Retinal pigment epithelial cell (primary cell): ENCODE results near the gene SUSD6.
"Not testable (repeated sequence)": the region's sequence is repeated elsewhere in the genome, so short reads cannot be mapped to it uniquely, and the experiment has no call there.

Experiments
- DNase-seq: peaks from one replicate; pipeline ENCODE4 v3.0.0-alpha.2; 2010; ENCODE audit warnings: low read depth
- H3K4me3 ChIP-seq: 2 replicates; pipeline ENCODE4 v1.5.1; 2011; ENCODE audit warnings: mild to moderate bottlenecking, low read length, control low read depth, moderate library complexity
- CTCF ChIP-seq: conservative IDR thresholded peaks from 2 replicates; pipeline ENCODE4 v1.5.1; 2011; ENCODE audit warnings: low read depth, low read length, control low read depth, inconsistent platforms

The SUSD6 gene

GRCh38 chr14:69726761-69727511 is 115.5 kb downstream of the SUSD6 start:
- peak; percentile 94 for TF ChIP-seq CTCF
- peak overlapping the region; percentile 38 for H3K4me3 ChIP-seq

GRCh38 chr14:69727860-69728259 is 116.5 kb downstream of the SUSD6 start:
- no peak for TF ChIP-seq CTCF
- H3K4me3 ChIP-seq: no peak overlapping the region
- DNase-seq: no peak

More at GRCh38 chr14:69726761-69727511, 115.5 kb downstream of the SUSD6 start:
- no peak for DNase-seq

- not testable (repeated sequence) for DNase-seq, H3K4me3 ChIP-seq
These were observed 120.7 kb downstream of the SUSD6 start for GRCh38 chr14:69731919-69732598.

GRCh38 chr14:69736405-69736804 is 125.0 kb downstream of the SUSD6 start:
- DNase-seq, H3K4me3 ChIP-seq: not testable (repeated sequence)

- DNase-seq: no peak
- no peak for TF ChIP-seq CTCF
- H3K4me3 ChIP-seq: no peak overlapping the region
These were observed 129.7 kb downstream of the SUSD6 start for GRCh38 chr14:69741055-69741454.

- DNase-seq: no peak
- no peak for TF ChIP-seq CTCF
- H3K4me3 ChIP-seq: no peak overlapping the region
These were observed 138.6 kb downstream of the SUSD6 start for GRCh38 chr14:69749956-69750355.

GRCh38 chr14:69750495-69750894 is 139.1 kb downstream of the SUSD6 start:
- no peak for TF ChIP-seq CTCF
- no peak overlapping the region for H3K4me3 ChIP-seq
- no peak for DNase-seq

- TF ChIP-seq CTCF: no peak
- no peak for DNase-seq
- H3K4me3 ChIP-seq: no peak overlapping the region
These were observed 141.4 kb downstream of the SUSD6 start for GRCh38 chr14:69752773-69753172.
